HFFc6 (cell line): ENCODE results near the gene PTPN21. TPM values are rescaled to one million over a fixed set of nuclear protein-coding genes. Genes with fewer than 3 reads are reported as not detected.

Experiments used
- DNase-seq: peaks from one replicate; pipeline ENCODE4 v3.0.0-alpha.2; 2018
- H3K27ac Mint-ChIP-seq: 2 replicates; pipeline ENCODE4 v1.8.0; 2020; ENCODE audit warnings: mild to moderate bottlenecking, mixed read lengths
- H3K27me3 Mint-ChIP-seq: 2 replicates; pipeline ENCODE4 v1.8.0; 2021; ENCODE audit warnings: mild to moderate bottlenecking, moderate library complexity, mixed read lengths; ENCODE audit not compliant: insufficient read depth
- H3K36me3 Mint-ChIP-seq: 2 replicates; pipeline ENCODE4 v1.8.0; 2021; ENCODE audit warnings: low read depth, mixed read lengths
- H3K4me1 Mint-ChIP-seq: 2 replicates; pipeline ENCODE4 v1.8.0; 2020; ENCODE audit warnings: low read depth, mixed read lengths
- H3K4me3 Mint-ChIP-seq: 2 replicates; pipeline ENCODE4 v1.8.0; 2020; ENCODE audit warnings: mild to moderate bottlenecking, moderate library complexity, mixed read lengths
- H3K9me3 Mint-ChIP-seq: 2 replicates; pipeline ENCODE4 v1.8.0; 2020; ENCODE audit warnings: mild to moderate bottlenecking, mixed read lengths
- total RNA-seq, 6 experiments: library from RNA; stranded (reverse); fragmentation: NEBNext Ultra II Directional; extraction: Animal tissue kit (Norgen Biotek cat#: 25700); gene quantifications; 2 replicates in 1 of 6; 3 replicates in 5 of 6; pipeline ENCODE4 v1.2.3, GENCODE V29; 2021
- TF ChIP-seq, protein P1 (sequence below): fragments of 200-600 bp; sonication (generic); IDR thresholded peaks from 2 replicates; pipeline ENCODE4 v1.5.0; 2021; ENCODE audit warnings: antibody characterized with exemption, mild to moderate bottlenecking

PTPN21 gene
- total RNA-seq, 6 experiments from 2014 or later = 22.0 to 25.9 (median 24.9) TPM

DNA sequence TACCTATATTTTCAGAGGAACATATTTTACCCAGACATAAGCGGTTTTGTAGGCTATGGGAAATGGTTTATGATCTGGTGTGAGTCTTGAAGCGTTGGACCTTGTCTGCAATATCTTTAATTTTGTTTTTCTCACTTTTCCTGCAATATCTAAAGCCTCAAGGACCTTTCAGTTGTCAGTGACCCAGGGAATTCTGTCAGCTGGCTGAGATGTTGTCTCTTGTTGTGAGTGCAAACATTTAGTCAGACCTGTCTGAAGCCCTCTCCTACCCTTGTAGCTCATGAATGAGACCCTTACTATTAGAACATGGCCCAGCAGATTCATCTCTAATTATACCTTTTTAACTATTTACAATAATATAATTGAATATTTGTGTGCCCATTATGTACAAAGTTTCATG lies 115.7 kb downstream of the PTPN21 start:
- Mint-ChIP-seq H3K4me3 (no peak overlapping the region), H3K9me3 (no peaks in the 10 kb centered on the region), H3K4me1 (no peaks in the 10 kb centered on the region), H3K27ac (no peak overlapping the region), H3K27me3 (no peaks in the 10 kb centered on the region), H3K36me3 (peaks cover 15% of the 10 kb centered on the region)
- no peak for DNase-seq
- TF ChIP-seq, protein P1, sequence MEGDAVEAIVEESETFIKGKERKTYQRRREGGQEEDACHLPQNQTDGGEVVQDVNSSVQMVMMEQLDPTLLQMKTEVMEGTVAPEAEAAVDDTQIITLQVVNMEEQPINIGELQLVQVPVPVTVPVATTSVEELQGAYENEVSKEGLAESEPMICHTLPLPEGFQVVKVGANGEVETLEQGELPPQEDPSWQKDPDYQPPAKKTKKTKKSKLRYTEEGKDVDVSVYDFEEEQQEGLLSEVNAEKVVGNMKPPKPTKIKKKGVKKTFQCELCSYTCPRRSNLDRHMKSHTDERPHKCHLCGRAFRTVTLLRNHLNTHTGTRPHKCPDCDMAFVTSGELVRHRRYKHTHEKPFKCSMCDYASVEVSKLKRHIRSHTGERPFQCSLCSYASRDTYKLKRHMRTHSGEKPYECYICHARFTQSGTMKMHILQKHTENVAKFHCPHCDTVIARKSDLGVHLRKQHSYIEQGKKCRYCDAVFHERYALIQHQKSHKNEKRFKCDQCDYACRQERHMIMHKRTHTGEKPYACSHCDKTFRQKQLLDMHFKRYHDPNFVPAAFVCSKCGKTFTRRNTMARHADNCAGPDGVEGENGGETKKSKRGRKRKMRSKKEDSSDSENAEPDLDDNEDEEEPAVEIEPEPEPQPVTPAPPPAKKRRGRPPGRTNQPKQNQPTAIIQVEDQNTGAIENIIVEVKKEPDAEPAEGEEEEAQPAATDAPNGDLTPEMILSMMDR = no peak

DNA sequence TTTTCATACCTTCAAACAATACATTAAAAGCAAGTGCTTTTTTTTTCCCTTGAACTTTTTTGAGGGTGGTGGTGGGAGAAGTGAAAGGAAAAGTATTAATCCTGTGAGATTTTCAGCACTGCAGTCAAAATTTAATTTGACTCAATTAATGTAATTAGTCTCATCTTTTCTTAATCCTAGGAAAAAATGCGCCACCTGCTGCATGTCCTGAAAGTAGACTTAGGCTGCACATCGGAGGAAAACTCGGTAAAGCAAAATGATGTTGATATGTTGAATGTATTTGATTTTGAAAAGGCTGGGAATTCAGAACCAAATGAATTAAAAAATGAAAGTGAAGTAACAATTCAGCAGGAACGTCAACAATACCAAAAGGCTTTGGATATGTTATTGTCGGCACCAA lies 117.1 kb downstream of the PTPN21 start:
- no peak overlapping the region for H3K4me3 Mint-ChIP-seq
- TF ChIP-seq, protein P1 = peak; percentile 72
- H3K27me3 Mint-ChIP-seq = no peaks in the 10 kb centered on the region
- H3K4me1 Mint-ChIP-seq = no peaks in the 10 kb centered on the region
- no peaks in the 10 kb centered on the region for H3K9me3 Mint-ChIP-seq
- no peak for DNase-seq
- H3K27ac Mint-ChIP-seq = no peak overlapping the region
- peaks cover 15% of the 10 kb centered on the region for H3K36me3 Mint-ChIP-seq

DNA sequence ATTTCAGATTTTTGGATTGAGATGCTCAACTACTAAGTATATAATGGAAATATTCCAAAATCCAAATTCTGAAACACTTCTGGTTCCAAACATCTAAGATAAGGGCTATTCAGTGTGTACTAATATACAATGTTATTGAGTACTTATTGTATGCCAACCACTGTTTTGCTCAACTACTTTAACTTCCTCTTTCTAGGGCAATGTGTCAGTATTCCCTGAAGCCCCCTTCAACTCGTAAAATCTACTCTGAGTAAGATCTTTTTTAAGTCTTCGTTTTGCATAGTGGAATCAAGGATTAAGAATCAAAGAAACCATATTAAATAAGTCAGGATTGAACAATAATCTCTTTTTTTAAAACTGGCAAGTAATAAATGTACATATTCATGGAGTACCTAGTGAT lies 123.8 kb downstream of the PTPN21 start:
- H3K4me3 Mint-ChIP-seq = no peak overlapping the region
- no peaks in the 10 kb centered on the region for H3K9me3 Mint-ChIP-seq
- peaks cover 6% of the 10 kb centered on the region for H3K4me1 Mint-ChIP-seq
- no peaks in the 10 kb centered on the region for H3K27me3 Mint-ChIP-seq
- no peaks in the 10 kb centered on the region for H3K36me3 Mint-ChIP-seq
- no peak overlapping the region for H3K27ac Mint-ChIP-seq
- no peak for DNase-seq
- TF ChIP-seq, protein P1 = no peak

DNA sequence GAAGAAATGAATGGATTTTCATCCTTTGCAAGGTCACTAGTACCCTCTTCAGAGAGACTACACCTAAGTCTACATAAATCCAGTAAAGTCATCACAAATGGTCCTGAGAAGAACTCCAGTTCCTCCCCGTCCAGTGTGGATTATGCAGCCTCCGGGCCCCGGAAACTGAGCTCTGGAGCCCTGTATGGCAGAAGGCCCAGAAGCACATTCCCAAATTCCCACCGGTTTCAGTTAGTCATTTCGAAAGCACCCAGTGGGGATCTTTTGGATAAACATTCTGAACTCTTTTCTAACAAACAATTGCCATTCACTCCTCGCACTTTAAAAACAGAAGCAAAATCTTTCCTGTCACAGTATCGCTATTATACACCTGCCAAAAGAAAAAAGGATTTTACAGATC lies 128.5 kb downstream of the PTPN21 start:
- H3K4me1 Mint-ChIP-seq = peaks cover 39% of the 10 kb centered on the region
- TF ChIP-seq, protein P1 = no peak
- no peak for DNase-seq

DNA sequence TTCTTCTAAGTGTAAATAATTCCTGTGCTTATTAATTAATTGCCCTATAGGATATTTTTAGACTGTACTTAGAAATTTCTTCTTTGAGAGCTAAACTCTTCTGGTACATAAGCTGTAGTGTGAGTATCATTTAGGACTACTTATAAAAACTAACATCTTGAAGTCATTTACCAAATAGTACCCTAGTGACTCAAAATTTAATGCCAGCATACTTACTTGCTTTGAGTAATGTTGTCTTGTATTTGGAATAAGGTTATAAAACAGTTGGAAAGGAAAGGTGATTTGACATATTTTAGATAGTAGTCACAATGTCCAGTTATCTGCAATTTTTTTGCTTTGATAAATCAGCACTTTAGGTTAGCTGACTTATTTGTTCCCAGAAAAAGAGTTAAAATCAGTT lies 130.2 kb downstream of the PTPN21 start:
- DNase-seq = no peak
- H3K36me3 Mint-ChIP-seq = peaks cover 5% of the 10 kb centered on the region; the same call in 1 of the 2 replicates

More for the DNA sequence above, 128.5 kb downstream of the PTPN21 start:
- H3K27me3 Mint-ChIP-seq = no peaks in the 10 kb centered on the region
- no peaks in the 10 kb centered on the region for H3K9me3 Mint-ChIP-seq
- H3K4me3 Mint-ChIP-seq = no peak overlapping the region
- H3K36me3 Mint-ChIP-seq = no peaks in the 10 kb centered on the region
- no peak overlapping the region for H3K27ac Mint-ChIP-seq

More for the DNA sequence above, 130.2 kb downstream of the PTPN21 start:
- Mint-ChIP-seq H3K27me3 (no peaks in the 10 kb centered on the region), H3K4me3 (no peak overlapping the region), H3K4me1 (peaks cover 44% of the 10 kb centered on the region), H3K9me3 (no peaks in the 10 kb centered on the region), H3K27ac (peak overlapping the region; percentile 32; the same call in 1 of the 2 replicates)
- TF ChIP-seq, protein P1 = no peak
